GM12872 (cell line): ENCODE data around the gene TEX29.

Source experiments
- CTCF ChIP-seq: IDR thresholded peaks from 3 replicates; pipeline ENCODE4 v1.5.1; 2011; ENCODE audit warnings: low read depth, mild to moderate bottlenecking, low read length, moderate library complexity; ENCODE audit not compliant: insufficient read depth

Gene TEX29

GRCh38 chr13:111346101-111346680 lies 25.7 kb downstream of the TEX29 start:
- no peak for TF ChIP-seq CTCF

- TF ChIP-seq CTCF: no peak
These were observed 27.0 kb downstream of the TEX29 start for GRCh38 chr13:111347438-111347837.

GRCh38 chr13:111353508-111353907 lies 33.1 kb downstream of the TEX29 start:
- no peak for TF ChIP-seq CTCF

GRCh38 chr13:111354789-111355188 lies 34.3 kb downstream of the TEX29 start:
- TF ChIP-seq CTCF: no peak

- no peak for TF ChIP-seq CTCF
These were observed 36.4 kb downstream of the TEX29 start for GRCh38 chr13:111356795-111357194.

- TF ChIP-seq CTCF: no peak
These were observed 38.9 kb downstream of the TEX29 start for GRCh38 chr13:111359237-111359915.

GRCh38 chr13:111359930-111360329 lies 39.5 kb downstream of the TEX29 start:
- no peak for TF ChIP-seq CTCF
